A549 (cell line): ENCODE measurements around the gene PRDM2. TPM values are rescaled to one million over a fixed set of nuclear protein-coding genes. Genes with fewer than 3 reads are reported as not detected.

Source experiments
- ATAC-seq, 2 experiments: fragments of 200-7000 bp in 1 of 2; fragments of >200 bp in 1 of 2; cut with Nextera tagmentation in 1 of 2; cut with Tn5 transposase in 1 of 2; 3 replicates each; pipeline versions ENCODE4 v1.8.0 to v1.9.1; 2018 to 2020; ENCODE audit warnings: mild to moderate bottlenecking in 1 of 2, moderate library complexity in 1 of 2
- CTCF ChIA-PET: fragments of 300-600 bp; sonication (Branson Sonifier 250); formaldehyde crosslinking; extraction: SDS; loops from one replicate; lab custom pipeline; 2021; ENCODE audit warnings: antibody characterized with exemption, inconsistent platforms; lab: Yijun Ruan, JAX
- POLR2A ChIA-PET: fragments of 350-600 bp; formaldehyde crosslinking; extraction: SDS; loops from one replicate; lab custom pipeline; 2021; ENCODE audit warnings: antibody characterized with exemption, inconsistent platforms; lab: Yijun Ruan, JAX
- DNase-seq, 2 experiments: peaks; one replicate each; pipeline versions ENCODE4 v3.0.0 to v3.0.0-alpha.2; 2011 to 2016; ENCODE audit warnings: low read depth in 1 of 2, low spot score in 1 of 2
- FAIRE-seq: peaks from 2 replicates; lab custom pipeline; 2011; peaks lifted over from hg19 to GRCh38; lab: Jason Lieb, UNC
- H3K27ac ChIP-seq, 2 experiments: fragments of >200 bp; sonication (Bioruptor Twin); formaldehyde crosslinking; 3 replicates each; pipeline ENCODE4 v1.5.1; 2016 to 2017
- H3K4me1 ChIP-seq: fragments of >200 bp; sonication (Bioruptor Twin); formaldehyde crosslinking; 3 replicates; pipeline ENCODE4 v1.6.1; 2016
- H3K4me2 ChIP-seq: fragments of >200 bp; sonication (Bioruptor Twin); formaldehyde crosslinking; 3 replicates; pipeline ENCODE4 v1.6.1; 2016
- H3K4me3 ChIP-seq: fragments of >200 bp; sonication (Bioruptor Twin); formaldehyde crosslinking; 3 replicates; pipeline ENCODE4 v1.5.1; 2016
- H3K9me3 ChIP-seq: fragments of >200 bp; sonication (Bioruptor Twin); formaldehyde crosslinking; 3 replicates; pipeline ENCODE4 v1.6.1; 2016
- BCL3 ChIP-seq: fragments of >200 bp; sonication (Bioruptor Twin); formaldehyde crosslinking; IDR thresholded peaks from 3 replicates; pipeline ENCODE4 v1.6.1; 2016
- CEBPB ChIP-seq, 2 experiments: fragments of >200 bp in 1 of 2; sonication (Bioruptor Twin) in 1 of 2; formaldehyde crosslinking in 1 of 2; IDR thresholded peaks; 2 replicates each; pipeline ENCODE4 v1.6.1; 2012 to 2016
- CHD4 ChIP-seq: fragments of 200-600 bp; sonication (generic); IDR thresholded peaks from 2 replicates; pipeline ENCODE4 v1.6.1; 2016; ENCODE audit warnings: antibody characterized with exemption, mild to moderate bottlenecking, borderline replicate concordance
- CTCF ChIP-seq: fragments of >200 bp; sonication (Bioruptor Twin); formaldehyde crosslinking; IDR thresholded peaks from 3 replicates; pipeline ENCODE4 v1.5.1; 2016
- EHMT2 ChIP-seq: fragments of 200-600 bp; sonication (generic); IDR thresholded peaks from 2 replicates; pipeline ENCODE4 v1.6.1; 2016; ENCODE audit warnings: antibody characterized with exemption, low read depth, mild to moderate bottlenecking, moderate library complexity
- FOSB ChIP-seq: fragments of 250-450 bp; sonication (Bioruptor Pico); IDR thresholded peaks from 2 replicates; pipeline ENCODE4 v1.5.0; 2020; ENCODE audit warnings: mild to moderate bottlenecking, moderate library complexity
- HDAC2 ChIP-seq: fragments of 200-600 bp; sonication (generic); IDR thresholded peaks from 2 replicates; pipeline ENCODE4 v1.6.1; 2016
- HOXA7 ChIP-seq: fragments of 250-450 bp; sonication (Bioruptor Pico); IDR thresholded peaks from 2 replicates; pipeline ENCODE4 v1.5.0; 2020; ENCODE audit warnings: mild to moderate bottlenecking, moderate library complexity
- HOXB13 ChIP-seq: fragments of 250-450 bp; sonication (Bioruptor Pico); IDR thresholded peaks from 2 replicates; pipeline ENCODE4 v1.5.0; 2020; ENCODE audit warnings: low read depth, mild to moderate bottlenecking, moderate library complexity
- KDM5A ChIP-seq: fragments of 200-600 bp; sonication (generic); IDR thresholded peaks from 2 replicates; pipeline ENCODE4 v1.6.1; 2016; ENCODE audit warnings: antibody characterized with exemption, mild to moderate bottlenecking
- NR3C1 ChIP-seq: fragments of >200 bp; sonication (Bioruptor Twin); formaldehyde crosslinking; IDR thresholded peaks from 3 replicates; pipeline ENCODE4 v1.6.1; 2017
- PBX3 ChIP-seq: IDR thresholded peaks from 2 replicates; pipeline ENCODE4 v1.6.1; 2012
- POLR2AphosphoS2 ChIP-seq: conservative IDR thresholded peaks from 2 replicates; pipeline ENCODE4 v1.6.1; 2012; ENCODE audit warnings: low read length, improper control_type of control experiment, inconsistent platforms
- SMC3 ChIP-seq: fragments of >200 bp; sonication (Bioruptor Twin); formaldehyde crosslinking; IDR thresholded peaks from 3 replicates; pipeline ENCODE4 v1.6.1; 2018; ENCODE audit warnings: inconsistent platforms
- WGBS: methylation state at CpG from one replicate; pipeline ENCODE4 v1.1.6; 2017; ENCODE audit errors: missing lambda C conversion rate; 5-methylcytosine and 5-hydroxymethylcytosine counted together
- polyA plus RNA-seq, 4 experiments: library from polyadenylated mRNA; depleted of rRNA in 3 of 4; stranded (reverse); fragments of >200 nt; fragmentation: RNase III in 1 of 4; extraction: RNeasy Plus Mini Kit Qiagen cat#74134 plus additional on column Dnase treatment in 1 of 4; gene quantifications; 2 replicates in 3 of 4; 3 replicates in 1 of 4; pipeline ENCODE4 v1.2.3, GENCODE V29; 2011 to 2017
- small RNA-seq, 6 experiments: library from RNA; depleted of rRNA; stranded (forward); fragments of <200 nt; gene quantifications; one replicate each; pipeline ENCODE3, GENCODE V24; 2012
- TF ChIP-seq, protein P1 (sequence below): fragments of >200 bp; sonication (Bioruptor Twin); formaldehyde crosslinking; IDR thresholded peaks from 2 replicates; pipeline ENCODE4 v1.6.1; 2016
- TF ChIP-seq, protein P2 (sequence below): fragments of 250-450 bp; sonication (Bioruptor Pico); IDR thresholded peaks from 2 replicates; pipeline ENCODE4 v1.5.0; 2020; ENCODE audit warnings: low read depth, mild to moderate bottlenecking, moderate library complexity
- TF ChIP-seq, protein P3 (sequence below): IDR thresholded peaks from 2 replicates; pipeline ENCODE4 v1.6.1; 2012

The PRDM2 gene
- polyA plus RNA-seq, 2 of the 4 experiments (the other 2 are of a cell fraction), result 7.9 to 8.4 TPM

DNA sequence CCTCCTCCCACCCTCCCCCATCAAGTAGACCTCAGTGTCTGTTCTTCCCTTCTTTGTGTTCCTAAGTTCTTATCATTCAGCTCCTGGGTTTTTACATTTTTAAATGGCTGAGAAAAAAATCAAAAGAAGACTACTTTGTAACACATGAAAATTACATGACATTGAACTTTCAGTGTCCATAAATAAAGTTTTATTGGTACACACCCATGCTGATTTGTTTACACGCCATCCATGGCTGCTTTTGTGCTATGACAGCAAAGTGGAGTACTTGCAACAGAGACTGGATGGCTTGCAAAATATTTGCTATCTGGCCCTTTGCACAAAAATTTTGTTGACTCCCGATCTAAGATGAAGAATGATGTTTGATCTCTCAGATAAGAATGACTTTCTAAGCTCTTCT is 171.4 kb downstream of the PRDM2 start (continued):
- TF ChIP-seq CTCF, result no peak

DNA sequence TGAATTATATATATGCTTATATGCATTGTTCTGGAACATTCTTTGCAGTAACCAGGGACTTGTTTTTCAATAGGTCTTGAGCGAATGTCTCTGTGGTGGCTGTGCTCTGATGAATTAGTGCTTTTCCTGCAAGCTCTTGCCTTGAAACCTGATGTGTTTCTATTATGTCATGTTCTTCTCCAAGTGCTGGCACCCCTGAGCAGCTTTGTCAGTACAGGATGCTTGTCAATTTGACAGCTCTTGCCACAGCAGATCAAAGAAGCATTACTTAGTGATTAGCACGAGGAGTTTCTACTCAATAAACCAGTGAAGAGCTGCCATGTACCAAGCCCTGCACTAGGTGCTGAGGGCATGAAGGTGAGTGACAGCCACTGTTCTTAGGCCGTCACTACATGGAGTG is 171.9 kb downstream of the PRDM2 start:
- Histone ChIP-seq H3K4me3 (no peak overlapping the region), H3K4me1 (no peaks in the 10 kb centered on the region), H3K27ac (no peak overlapping the region), H3K4me2 (no peak overlapping the region), H3K9me3 (no peaks in the 10 kb centered on the region)
- DNase-seq (no peak), FAIRE-seq (no peak), ATAC-seq (no peak)
- 0% methylated on average over 1 of the region's 3 CpGs for WGBS
- TF ChIP-seq HOXA7 (CRISPR knock-in tag), result no peak
- no peak for TF ChIP-seq NR3C1
- TF ChIP-seq CEBPB (IDR thresholded peaks at IDR 0.05), result no peak
- TF ChIP-seq SMC3, result no peak
- TF ChIP-seq HDAC2, result no peak
- TF ChIP-seq, protein P1, sequence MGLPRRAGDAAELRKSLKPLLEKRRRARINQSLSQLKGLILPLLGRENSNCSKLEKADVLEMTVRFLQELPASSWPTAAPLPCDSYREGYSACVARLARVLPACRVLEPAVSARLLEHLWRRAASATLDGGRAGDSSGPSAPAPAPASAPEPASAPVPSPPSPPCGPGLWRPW, result no peak
- TF ChIP-seq, protein P2, sequence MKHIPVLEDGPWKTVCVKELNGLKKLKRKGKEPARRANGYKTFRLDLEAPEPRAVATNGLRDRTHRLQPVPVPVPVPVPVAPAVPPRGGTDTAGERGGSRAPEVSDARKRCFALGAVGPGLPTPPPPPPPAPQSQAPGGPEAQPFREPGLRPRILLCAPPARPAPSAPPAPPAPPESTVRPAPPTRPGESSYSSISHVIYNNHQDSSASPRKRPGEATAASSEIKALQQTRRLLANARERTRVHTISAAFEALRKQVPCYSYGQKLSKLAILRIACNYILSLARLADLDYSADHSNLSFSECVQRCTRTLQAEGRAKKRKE (CRISPR knock-in tag), result no peak
- TF ChIP-seq, protein P3, sequence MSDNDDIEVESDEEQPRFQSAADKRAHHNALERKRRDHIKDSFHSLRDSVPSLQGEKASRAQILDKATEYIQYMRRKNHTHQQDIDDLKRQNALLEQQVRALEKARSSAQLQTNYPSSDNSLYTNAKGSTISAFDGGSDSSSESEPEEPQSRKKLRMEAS, result no peak
- TF ChIP-seq PBX3, result no peak
- no peak for TF ChIP-seq HOXB13 (CRISPR knock-in tag)
- no peak for TF ChIP-seq BCL3
- no peak for TF ChIP-seq KDM5A
- TF ChIP-seq CHD4, result no peak
- ChIA-PET CTCF (no interaction called here), POLR2A (no interaction called here)

- no peak for DNase-seq
- no peak for FAIRE-seq
- no peak for ATAC-seq
Measured at GRCh38 chr1:13873032-13873431, 173.0 kb downstream of the PRDM2 start.

More at GRCh38 chr1:13873032-13873431, 173.0 kb downstream of the PRDM2 start:
- CTCF ChIA-PET, result no interaction called here
- H3K27ac ChIP-seq, result no peak overlapping the region
- H3K9me3 ChIP-seq, result no peaks in the 10 kb centered on the region
- H3K4me3 ChIP-seq, result no peak overlapping the region
- no peaks in the 10 kb centered on the region for H3K4me1 ChIP-seq
- H3K4me2 ChIP-seq, result no peak overlapping the region
- WGBS, result 20% methylated on average over 6 of the region's 6 CpGs
- POLR2A ChIA-PET, result no interaction called here
- TF ChIP-seq FOSB (CRISPR knock-in tag) (no peak), POLR2AphosphoS2 (no peak), NR3C1 (no peak), EHMT2 (no peak)

Small RNAs within 50 kb of the gene (small RNA-seq; reads per million reads assigned to genes)
- 0 reads per million in 6 experiments for gene RF00564

Other genes starting within 250 kb of the PRDM2 start
- gene LRRC38, start 186.2 kb upstream of the PRDM2 start, polyA plus RNA-seq (2011; rRNA removed), result 0.04 TPM in 1 of 2 replicates, not detected in the other
- not detected in 3 replicates for gene LRRC38, start 186.2 kb upstream of the PRDM2 start, polyA plus RNA-seq (2017; fragmentation: RNase III; extraction: RNeasy Plus Mini Kit Qiagen cat#74134 plus additional on column Dnase treatment)
- not detected in 2 replicates for gene PDPN, start 116.4 kb upstream of the PRDM2 start, polyA plus RNA-seq (2011; rRNA removed)
- not detected in 3 replicates for gene PDPN, start 116.4 kb upstream of the PRDM2 start, polyA plus RNA-seq (2017; fragmentation: RNase III; extraction: RNeasy Plus Mini Kit Qiagen cat#74134 plus additional on column Dnase treatment)